KBM-7 (cell line): Measurements from ENCODE around the gene ARGFX.
"Not testable (repeated sequence)": the region's sequence is repeated elsewhere in the genome, so short reads cannot be mapped to it uniquely, and the experiment has no call there.

ENCODE experiments used
- DNase-seq: peaks from one replicate; pipeline ENCODE4 v3.0.0-alpha.2; 2015
- in situ Hi-C: fragments of 300-500 bp; cut with MboI; formaldehyde crosslinking; loops from 2 replicates; pipeline ENCODE4 v1.14.3; 2020; ENCODE audit warnings: low sequenced_read_pairs, low pct_unique_long_range_greater_than_20kb, mixed read lengths

ARGFX gene

GRCh38 chr3:121595765-121596406, 28.1 kb downstream of the ARGFX start:
- no peak for DNase-seq
- in situ Hi-C loops = no loop called here

GRCh38 chr3:121598564-121598963, 30.8 kb downstream of the ARGFX start:
- DNase-seq = no peak
- in situ Hi-C loops = no loop called here

DNA sequence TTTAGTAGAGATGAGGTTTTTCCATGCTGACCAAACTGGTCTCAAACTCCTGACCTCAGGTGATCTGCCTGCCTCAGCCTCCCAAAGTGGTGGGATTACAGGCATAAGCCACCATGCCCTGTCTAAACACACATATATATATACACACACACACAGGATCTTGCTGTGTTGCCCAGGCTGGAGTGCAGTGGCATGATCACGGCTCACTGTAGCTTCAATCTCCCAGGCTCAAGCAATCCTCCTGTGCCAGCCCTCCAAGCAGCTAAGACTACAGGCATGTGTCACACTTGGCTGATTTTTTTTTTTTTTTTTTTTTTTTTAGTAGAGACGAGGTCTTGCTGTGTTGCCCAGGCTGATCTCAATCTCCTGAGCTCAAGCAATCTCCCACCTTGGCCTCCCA, 32.2 kb downstream of the ARGFX start:
- DNase-seq, in situ Hi-C loops: not testable (repeated sequence)

DNA sequence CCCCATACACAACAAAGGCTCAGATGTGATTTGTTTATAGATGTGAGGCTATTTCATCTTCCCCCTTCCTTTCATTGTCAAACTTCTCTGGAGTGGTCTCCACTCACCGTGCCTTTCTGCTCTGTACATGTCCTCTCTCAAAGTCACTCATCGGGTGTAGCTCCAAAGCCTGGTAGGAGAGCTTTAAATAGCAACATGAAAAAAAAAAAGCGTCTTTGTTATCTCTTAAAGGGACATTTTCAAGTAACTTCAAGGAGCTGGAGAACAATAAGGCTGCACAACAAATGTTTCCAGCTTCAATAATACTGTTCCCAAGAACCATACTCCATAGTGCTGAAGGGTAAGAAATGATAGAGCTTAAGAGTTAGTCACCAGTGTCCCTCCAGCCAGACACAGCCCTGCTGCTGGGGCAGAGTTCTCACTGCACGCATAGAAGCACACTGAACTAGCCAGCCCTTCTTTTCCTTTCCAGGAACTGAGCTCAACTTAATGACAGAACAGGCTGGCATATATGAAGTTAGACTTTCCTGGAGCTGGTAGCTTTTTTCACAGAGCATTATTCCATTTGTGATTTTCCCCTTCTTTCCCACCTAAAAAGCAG, 33.6 kb downstream of the ARGFX start:
- in situ Hi-C loops = no loop called here

DNA sequence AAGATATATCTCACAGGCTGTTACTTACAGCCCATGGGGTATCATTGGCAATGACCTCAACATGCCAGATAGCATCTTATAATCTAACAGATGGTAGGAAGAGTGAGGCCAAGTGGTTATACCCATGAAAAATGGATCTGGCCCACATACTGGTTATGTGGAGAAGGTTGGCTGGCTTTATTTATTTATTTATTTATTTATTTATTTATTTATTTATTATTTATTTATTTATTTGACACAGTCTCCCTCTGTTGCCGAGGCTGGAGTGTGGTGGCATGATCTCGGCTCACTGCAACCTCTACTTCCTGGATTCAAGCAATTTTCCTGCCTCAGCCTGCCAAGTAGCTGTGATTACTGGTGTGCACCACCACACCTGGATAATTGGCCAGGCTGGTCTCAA, 37.0 kb downstream of the ARGFX start:
- in situ Hi-C loops = no loop called here
- DNase-seq = no peak

More for the DNA sequence above, 33.6 kb downstream of the ARGFX start:
- no peak for DNase-seq

DNA sequence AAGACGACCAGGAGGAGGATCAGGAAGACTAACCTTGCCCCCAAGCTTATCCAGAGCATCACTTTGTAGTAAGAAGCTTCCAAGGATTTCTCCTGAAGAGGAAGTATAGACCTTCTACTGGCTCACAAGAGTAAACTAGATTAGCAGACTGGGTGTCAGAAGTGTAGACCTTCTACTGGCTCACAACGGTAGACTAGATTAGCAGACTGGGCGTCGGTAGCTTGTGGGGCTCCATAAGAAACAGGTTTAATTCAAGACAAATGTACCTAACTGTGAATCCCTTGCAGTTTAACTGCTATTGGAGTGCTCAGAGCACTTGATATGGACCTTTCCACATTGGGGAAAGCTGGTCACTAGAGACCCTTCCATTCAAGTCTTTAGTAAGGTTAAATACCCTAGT, 38.4 kb downstream of the ARGFX start:
- in situ Hi-C loops = no loop called here
- DNase-seq = no peak
